HEK293 (cell line): ENCODE measurements around the gene MFSD11.

Experiments
- CTCF ChIP-seq: fragments of 450-650 bp; formaldehyde crosslinking; IDR thresholded peaks from 2 replicates; pipeline ENCODE4 v1.5.1; 2016; ENCODE audit warnings: missing biosample characterization, missing genetic modification characterization
- MEIS1 ChIP-seq: sonication (generic); formaldehyde crosslinking; IDR thresholded peaks from 2 replicates; pipeline ENCODE4 v1.8.1; 2022; ENCODE audit warnings: missing genetic modification reagents, mild to moderate bottlenecking, borderline replicate concordance
- ZNF501 ChIP-seq: fragments of 450-650 bp; formaldehyde crosslinking; IDR thresholded peaks from 2 replicates; pipeline ENCODE4 v1.5.1; 2016; ENCODE audit warnings: missing biosample characterization, missing genetic modification characterization
- ZNF639 ChIP-seq: fragments of 450-650 bp; formaldehyde crosslinking; IDR thresholded peaks from 2 replicates; pipeline ENCODE4 v1.5.1; 2016; ENCODE audit warnings: missing biosample characterization, missing genetic modification characterization
- ZNF768 ChIP-seq: fragments of 450-650 bp; formaldehyde crosslinking; IDR thresholded peaks from 2 replicates; pipeline ENCODE4 v1.5.1; 2018; ENCODE audit warnings: missing biosample characterization, mild to moderate bottlenecking, missing genetic modification characterization
- TF ChIP-seq, protein P1 (sequence below): fragments of 450-650 bp; formaldehyde crosslinking; IDR thresholded peaks from 2 replicates; pipeline ENCODE4 v1.5.0; 2017; ENCODE audit warnings: missing biosample characterization, missing genetic modification characterization, borderline replicate concordance

- no peak for TF ChIP-seq ZNF768 (tag by site-specific recombination)
- TF ChIP-seq ZNF639 (tag by site-specific recombination), result no peak
- TF ChIP-seq, protein P1, sequence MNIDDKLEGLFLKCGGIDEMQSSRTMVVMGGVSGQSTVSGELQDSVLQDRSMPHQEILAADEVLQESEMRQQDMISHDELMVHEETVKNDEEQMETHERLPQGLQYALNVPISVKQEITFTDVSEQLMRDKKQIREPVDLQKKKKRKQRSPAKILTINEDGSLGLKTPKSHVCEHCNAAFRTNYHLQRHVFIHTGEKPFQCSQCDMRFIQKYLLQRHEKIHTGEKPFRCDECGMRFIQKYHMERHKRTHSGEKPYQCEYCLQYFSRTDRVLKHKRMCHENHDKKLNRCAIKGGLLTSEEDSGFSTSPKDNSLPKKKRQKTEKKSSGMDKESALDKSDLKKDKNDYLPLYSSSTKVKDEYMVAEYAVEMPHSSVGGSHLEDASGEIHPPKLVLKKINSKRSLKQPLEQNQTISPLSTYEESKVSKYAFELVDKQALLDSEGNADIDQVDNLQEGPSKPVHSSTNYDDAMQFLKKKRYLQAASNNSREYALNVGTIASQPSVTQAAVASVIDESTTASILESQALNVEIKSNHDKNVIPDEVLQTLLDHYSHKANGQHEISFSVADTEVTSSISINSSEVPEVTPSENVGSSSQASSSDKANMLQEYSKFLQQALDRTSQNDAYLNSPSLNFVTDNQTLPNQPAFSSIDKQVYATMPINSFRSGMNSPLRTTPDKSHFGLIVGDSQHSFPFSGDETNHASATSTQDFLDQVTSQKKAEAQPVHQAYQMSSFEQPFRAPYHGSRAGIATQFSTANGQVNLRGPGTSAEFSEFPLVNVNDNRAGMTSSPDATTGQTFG (tag by site-specific recombination), result no peak
- no peak for TF ChIP-seq CTCF (tag by site-specific recombination)
- TF ChIP-seq ZNF501 (tag by site-specific recombination), result no peak
- TF ChIP-seq MEIS1 (CRISPR knock-in tag), result no peak
Observed at GRCh38 chr17:76783146-76783545, 45.2 kb downstream of the MFSD11 start.
